OCI-LY7 (cell line): ENCODE results near the gene NSMCE1. TPM values are rescaled to one million over a fixed set of nuclear protein-coding genes. Genes with fewer than 3 reads are reported as not detected.

Experiments
- BruUV-seq: library from RNA; stranded (reverse); fragments of 400-500 nt; replicated peaks from 2 replicates; lab custom pipeline; 2021; lab: Mats Ljungman, UMichigan
- CTCF ChIA-PET: fragments of 300-600 bp; sonication (Branson Sonifier 250); formaldehyde crosslinking; loops from one replicate; lab custom pipeline; 2022; ENCODE audit warnings: antibody characterized with exemption; ENCODE audit not compliant: unreplicated experiment; lab: Charles Lee
- POLR2A ChIA-PET: fragments of 300-600 bp; sonication (Branson Sonifier 250); formaldehyde crosslinking; loops from one replicate; lab custom pipeline; 2022; ENCODE audit warnings: antibody characterized with exemption; lab: Charles Lee
- DNase-seq: peaks from one replicate; pipeline ENCODE4 v3.0.0-alpha.2; 2015; ENCODE audit warnings: low spot score
- H2AFZ ChIP-seq: fragments of 200-600 bp; sonication (generic), shearing (Covaris generic); 2 replicates; pipeline ENCODE4 v1.6.1; 2014; ENCODE audit warnings: mild to moderate bottlenecking, antibody characterized with exemption, low read length, moderate library complexity
- H3K27ac ChIP-seq: fragments of 200-600 bp; sonication (generic); 2 replicates; pipeline ENCODE4 v1.5.1; 2014; ENCODE audit warnings: mixed run types, low read depth, mild to moderate bottlenecking, moderate library complexity, low read length, inconsistent platforms; ENCODE audit not compliant: poor library complexity, severe bottlenecking
- H3K36me3 ChIP-seq: fragments of 200-600 bp; sonication (generic); 2 replicates; pipeline ENCODE4 v1.6.1; 2014; ENCODE audit warnings: mild to moderate bottlenecking, antibody characterized with exemption, low read length, moderate library complexity, mixed read lengths; ENCODE audit not compliant: insufficient read depth
- H3K4me1 ChIP-seq: fragments of 200-600 bp; sonication (generic); 2 replicates; pipeline ENCODE4 v1.5.1; 2014; ENCODE audit warnings: mild to moderate bottlenecking, low read length; ENCODE audit not compliant: insufficient read depth, poor library complexity, severe bottlenecking
- H3K4me2 ChIP-seq: fragments of 200-600 bp; sonication (generic); 2 replicates; pipeline ENCODE4 v1.6.1; 2014; ENCODE audit warnings: mild to moderate bottlenecking, low read length
- H3K4me3 ChIP-seq: fragments of 200-600 bp; sonication (generic); 2 replicates; pipeline ENCODE4 v1.5.1; 2014; ENCODE audit warnings: mild to moderate bottlenecking, low read depth, low read length; ENCODE audit not compliant: poor library complexity, severe bottlenecking
- H3K79me2 ChIP-seq: fragments of 200-600 bp; sonication (generic); 2 replicates; pipeline ENCODE4 v1.6.1; 2016; ENCODE audit warnings: low read depth, mild to moderate bottlenecking, low read length, moderate library complexity, mixed read lengths; ENCODE audit not compliant: insufficient read depth
- H3K9me2 ChIP-seq: fragments of 200-600 bp; sonication (generic); 2 replicates; pipeline ENCODE4 v1.6.1; 2016; ENCODE audit warnings: mild to moderate bottlenecking, low read length, mixed read lengths; ENCODE audit not compliant: insufficient read depth
- H3K9me3 ChIP-seq: fragments of 200-600 bp; sonication (generic); 2 replicates; pipeline ENCODE4 v1.6.1; 2014; ENCODE audit warnings: mild to moderate bottlenecking, mixed run types, low read length, mixed read lengths
- H4K20me1 ChIP-seq: fragments of 200-600 bp; sonication (generic); 2 replicates; pipeline ENCODE4 v1.6.1; 2014; ENCODE audit warnings: mild to moderate bottlenecking, antibody characterized with exemption, low read length, moderate library complexity, mixed read lengths; ENCODE audit not compliant: insufficient read depth
- EZH2phosphoT487 ChIP-seq: fragments of 200-600 bp; sonication (generic); IDR thresholded peaks from 2 replicates; pipeline ENCODE4 v1.6.1; 2018; ENCODE audit warnings: low read depth, borderline replicate concordance, mild to moderate bottlenecking, mixed run types, antibody characterized with exemption, low read length, moderate library complexity, mixed read lengths
- intact Hi-C: fragments of 100-400 bp; cut with micrococcal nuclease; formaldehyde crosslinking; loops from one replicate; pipeline ENCODE4 v1.10.0; 2022; ENCODE audit not compliant: unreplicated experiment
- total RNA-seq, 2 experiments: library from RNA; depleted of rRNA in 1 of 2; stranded (reverse); fragments of >200 nt in 1 of 2; shearing (Covaris generic) in 1 of 2; gene quantifications; 2 replicates each; pipeline ENCODE4 v1.2.3, GENCODE V29; 2014 to 2022
- TF ChIP-seq, protein P1 (sequence below): fragments of 200-600 bp; sonication (generic); conservative IDR thresholded peaks from 2 replicates; pipeline ENCODE4 v1.5.1; 2014; ENCODE audit warnings: mild to moderate bottlenecking, antibody characterized with exemption, low read length, moderate library complexity, mixed read lengths

The NSMCE1 gene
- total RNA-seq, 2 experiments from 2014 or later: 51.1 to 84.0 TPM

DNA sequence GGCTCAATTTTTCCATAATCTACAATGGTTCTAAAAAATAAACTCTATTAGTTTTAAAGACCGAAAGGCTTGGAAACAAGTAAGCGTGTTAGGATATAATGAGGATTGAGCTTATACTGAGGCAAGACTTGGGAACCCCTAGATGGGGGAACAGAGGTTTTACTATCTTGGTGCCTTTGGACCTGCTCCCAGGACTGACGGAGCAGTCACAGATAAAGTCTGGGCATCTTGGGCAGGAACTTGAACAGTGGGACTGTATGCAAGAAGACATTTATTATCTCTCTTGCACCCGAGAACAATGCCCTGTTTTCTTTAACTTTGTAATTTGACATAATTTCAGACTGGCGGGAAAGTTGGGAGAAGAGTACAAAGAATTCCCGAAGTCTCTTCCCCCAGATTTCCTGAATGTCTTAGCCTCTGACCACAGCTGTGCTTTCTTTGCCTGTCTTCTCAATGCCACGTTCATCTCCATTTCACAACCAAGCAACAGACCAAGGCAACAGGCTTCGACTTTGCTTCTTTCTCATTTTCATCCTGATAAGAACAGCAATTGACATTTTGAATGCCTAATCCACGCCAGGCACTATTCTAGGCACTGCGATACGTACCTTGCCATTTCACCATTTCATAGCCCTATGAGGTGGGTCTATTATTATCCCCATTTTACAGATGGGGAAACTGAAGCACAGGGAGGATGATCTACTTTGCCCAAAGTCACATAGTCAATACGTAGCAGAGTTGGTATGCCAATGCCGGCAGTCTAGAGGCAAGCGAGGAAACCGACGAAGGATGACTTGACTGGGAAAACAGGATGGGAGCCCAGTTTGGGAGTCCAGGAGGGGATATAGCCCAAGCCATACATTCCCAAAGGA lies 42.2 kb upstream of the NSMCE1 start:
- H3K4me3 ChIP-seq: no peak overlapping the region
- no peak overlapping the region for H3K27ac ChIP-seq
- no peak overlapping the region for H2AFZ ChIP-seq
- peaks cover 26% of the 10 kb centered on the region for H3K4me1 ChIP-seq
- peaks cover 11% of the 10 kb centered on the region; the same call in 1 of the 2 replicates for H3K79me2 ChIP-seq
- intact Hi-C loops: no loop called here
- no peaks in the 10 kb centered on the region for H3K36me3 ChIP-seq
- no peak overlapping the region for H3K4me2 ChIP-seq
- ChIA-PET POLR2A (interaction anchor here (0.5 kb wide), 1 partner anchor 1310 kb away, joined by 4 read pairs; no protein-coding TSS in a partner anchor), CTCF (no interaction called here)
- DNase-seq: no peak
- no peaks in the 10 kb centered on the region for H3K9me2 ChIP-seq
- no peak for TF ChIP-seq EZH2phosphoT487
- TF ChIP-seq, protein P1, sequence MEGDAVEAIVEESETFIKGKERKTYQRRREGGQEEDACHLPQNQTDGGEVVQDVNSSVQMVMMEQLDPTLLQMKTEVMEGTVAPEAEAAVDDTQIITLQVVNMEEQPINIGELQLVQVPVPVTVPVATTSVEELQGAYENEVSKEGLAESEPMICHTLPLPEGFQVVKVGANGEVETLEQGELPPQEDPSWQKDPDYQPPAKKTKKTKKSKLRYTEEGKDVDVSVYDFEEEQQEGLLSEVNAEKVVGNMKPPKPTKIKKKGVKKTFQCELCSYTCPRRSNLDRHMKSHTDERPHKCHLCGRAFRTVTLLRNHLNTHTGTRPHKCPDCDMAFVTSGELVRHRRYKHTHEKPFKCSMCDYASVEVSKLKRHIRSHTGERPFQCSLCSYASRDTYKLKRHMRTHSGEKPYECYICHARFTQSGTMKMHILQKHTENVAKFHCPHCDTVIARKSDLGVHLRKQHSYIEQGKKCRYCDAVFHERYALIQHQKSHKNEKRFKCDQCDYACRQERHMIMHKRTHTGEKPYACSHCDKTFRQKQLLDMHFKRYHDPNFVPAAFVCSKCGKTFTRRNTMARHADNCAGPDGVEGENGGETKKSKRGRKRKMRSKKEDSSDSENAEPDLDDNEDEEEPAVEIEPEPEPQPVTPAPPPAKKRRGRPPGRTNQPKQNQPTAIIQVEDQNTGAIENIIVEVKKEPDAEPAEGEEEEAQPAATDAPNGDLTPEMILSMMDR: no peak
- BruUV-seq: no TSS peak
- H3K9me3 ChIP-seq: peaks cover 16% of the 10 kb centered on the region; the same call in 1 of the 2 replicates
- no peaks in the 10 kb centered on the region for H4K20me1 ChIP-seq

DNA sequence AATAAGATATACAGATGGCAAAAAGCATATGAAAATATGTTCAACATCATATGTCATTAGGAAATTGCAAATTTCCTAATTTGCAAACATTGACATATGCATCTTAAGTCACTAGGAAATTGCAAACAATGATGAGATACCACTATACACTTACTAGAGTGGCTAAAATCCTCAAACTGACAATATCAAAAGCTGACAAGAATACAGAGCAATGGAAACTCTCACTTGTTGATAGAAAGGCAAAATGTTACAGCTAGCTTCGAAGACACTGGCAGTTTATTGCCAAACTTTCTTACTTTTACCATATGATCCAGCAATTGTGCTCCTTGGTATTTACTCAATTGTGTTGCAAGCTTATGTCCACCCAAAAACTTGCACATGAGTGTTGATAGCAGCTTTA lies 40.2 kb upstream of the NSMCE1 start:
- ChIA-PET CTCF (no interaction called here), POLR2A (interaction anchor here (0.7 to 1.3 kb wide), 2 partner anchors 8 to 105 kb away, joined by 3 read pairs; partner anchors contain the start of gene KDM8)
- BruUV-seq: no TSS peak

More for the DNA sequence above, 40.2 kb upstream of the NSMCE1 start:
- H3K4me1 ChIP-seq: peaks cover 19% of the 10 kb centered on the region
- H3K9me3 ChIP-seq: peaks cover 16% of the 10 kb centered on the region; the same call in 1 of the 2 replicates
- H3K27ac ChIP-seq: no peak overlapping the region
- no peaks in the 10 kb centered on the region for H3K79me2 ChIP-seq
- no peak for DNase-seq
- no peak for TF ChIP-seq EZH2phosphoT487
- TF ChIP-seq, protein P1: no peak
- H3K4me3 ChIP-seq: no peak overlapping the region
- H4K20me1 ChIP-seq: no peaks in the 10 kb centered on the region
- intact Hi-C loops: no loop called here
- H2AFZ ChIP-seq: no peak overlapping the region
- no peak overlapping the region for H3K4me2 ChIP-seq
- H3K9me2 ChIP-seq: no peaks in the 10 kb centered on the region
- H3K36me3 ChIP-seq: no peaks in the 10 kb centered on the region
